IMR-90 (cell line): Measurements from ENCODE around the gene CCNK. TPM values are rescaled to one million over a fixed set of nuclear protein-coding genes. Genes with fewer than 3 reads are reported as not detected.

Experiments
- CTCF ChIP-seq: conservative IDR thresholded peaks from 2 replicates; pipeline ENCODE4 v1.5.1; 2012; ENCODE audit warnings: mild to moderate bottlenecking, low read depth, low read length, improper control_type of control experiment
- ELK1 ChIP-seq: fragments of 150-350 bp; IDR thresholded peaks from 2 replicates; pipeline ENCODE4 v1.6.1; 2016; ENCODE audit warnings: low read depth, mild to moderate bottlenecking, low read length, moderate library complexity, borderline replicate concordance
- MAFK ChIP-seq: IDR thresholded peaks from 2 replicates; pipeline ENCODE4 v1.6.1; 2012; ENCODE audit warnings: low read depth, low read length, improper control_type of control experiment
- polyA plus RNA-seq, 3 experiments: library from polyadenylated mRNA; depleted of rRNA; stranded (reverse); fragments of >200 nt; gene quantifications; 2 replicates each; pipeline ENCODE4 v1.2.3, GENCODE V29; 2012; ENCODE audit warnings: low replicate concordance in 1 of 3
- total RNA-seq: library from RNA; depleted of rRNA; stranded (reverse); fragments of >200 nt; gene quantifications from 2 replicates; pipeline ENCODE4 v1.2.3, GENCODE V29; 2012

CCNK gene
- total and polyA plus RNA-seq, 2 of the 4 experiments (the other 2 are of a cell fraction), result 18.8 to 38.3 TPM

GRCh38 chr14:99480917-99481744 lies at the start of gene CCNK (continued):
- TF ChIP-seq CTCF, result no peak
- TF ChIP-seq ELK1, result no peak
- TF ChIP-seq MAFK, result no peak
